Neural progenitor cell (in vitro differentiated cells): ENCODE measurements around the gene CDKN2B.

Experiments used
- CTCF ChIP-seq: fragments of 200-600 bp; sonication (generic); IDR thresholded peaks from 2 replicates; pipeline ENCODE4 v1.5.1; 2017; ENCODE audit warnings: antibody characterized with exemption, mild to moderate bottlenecking
- EZH2phosphoT487 ChIP-seq: fragments of 200-600 bp; sonication (generic); IDR thresholded peaks from 2 replicates; pipeline ENCODE4 v1.6.1; 2017; ENCODE audit warnings: antibody characterized with exemption

GRCh38 chr9:22053178-22053577 lies 44.1 kb upstream of the CDKN2B start:
- TF ChIP-seq EZH2phosphoT487 (no peak), CTCF (no peak)
